Fibroblast of villous mesenchyme (primary cell): ENCODE results near the gene ADAM12. TPM values are rescaled to one million over a fixed set of nuclear protein-coding genes. Genes with fewer than 3 reads are reported as not detected.

ENCODE experiments used
- DNase-seq: peaks from one replicate; pipeline ENCODE4 v3.0.0-alpha.2; 2010; ENCODE audit warnings: low read depth
- H3K4me3 ChIP-seq: 2 replicates; pipeline ENCODE4 v1.5.1; 2011; ENCODE audit warnings: low read depth, mild to moderate bottlenecking, low read length
- CTCF ChIP-seq: IDR thresholded peaks from 2 replicates; pipeline ENCODE4 v1.5.1; 2012; ENCODE audit warnings: low read depth, mild to moderate bottlenecking, low read length; ENCODE audit not compliant: insufficient read depth
- total RNA-seq: library from RNA; depleted of rRNA; stranded (reverse); fragments of >200 nt; gene quantifications from 2 replicates; pipeline ENCODE4 v1.2.3, GENCODE V29; 2012

Gene ADAM12
- total RNA-seq, 1 donor: 22.5 TPM

- H3K4me3 ChIP-seq: no peak overlapping the region
- no peak for DNase-seq
- TF ChIP-seq CTCF: no peak
Observed at GRCh38 chr10:126288547-126289493, 99.5 kb downstream of the ADAM12 start.

- H3K4me3 ChIP-seq: no peak overlapping the region
- TF ChIP-seq CTCF: no peak
- no peak for DNase-seq
Observed at GRCh38 chr10:126286256-126286780, 102.0 kb downstream of the ADAM12 start.

- TF ChIP-seq CTCF: no peak
- no peak for DNase-seq
- no peak overlapping the region for H3K4me3 ChIP-seq
Observed at GRCh38 chr10:126283307-126283706, 105.0 kb downstream of the ADAM12 start.

- DNase-seq: peak; percentile 85
- no peak overlapping the region for H3K4me3 ChIP-seq
- TF ChIP-seq CTCF: no peak
Observed at GRCh38 chr10:126278851-126279250, 109.4 kb downstream of the ADAM12 start.

GRCh38 chr10:126277181-126277580, 111.1 kb downstream of the ADAM12 start:
- DNase-seq: no peak
- TF ChIP-seq CTCF: no peak
- H3K4me3 ChIP-seq: no peak overlapping the region

GRCh38 chr10:126272526-126272925, 115.8 kb downstream of the ADAM12 start:
- no peak for DNase-seq
- H3K4me3 ChIP-seq: no peak overlapping the region
- no peak for TF ChIP-seq CTCF
